OCI-LY3 (cell line): ENCODE results near the gene PTX4.

Source experiments
- H2AFZ ChIP-seq: fragments of 200-600, 300-600 bp; shearing (Covaris generic); 2 replicates; pipeline ENCODE4 v1.6.0; 2014; ENCODE audit warnings: antibody characterized with exemption, low read depth, low read length
- H3K27ac ChIP-seq: fragments of 200-600, 300-600 bp; sonication (generic); 2 replicates; pipeline ENCODE4 v1.5.1; 2014; ENCODE audit warnings: mild to moderate bottlenecking, low read length, moderate library complexity, mixed read lengths
- H3K27me3 ChIP-seq: fragments of 200-600, 300-600 bp; sonication (generic); 2 replicates; pipeline ENCODE4 v1.6.1; 2014; ENCODE audit warnings: low read depth, low read length, mixed read lengths
- H3K36me3 ChIP-seq: fragments of 200-600, 300-600 bp; sonication (generic); replicated peaks from 2 replicates; pipeline ENCODE3; 2014; ENCODE audit warnings: low read depth, low read length, mixed read lengths
- H3K4me1 ChIP-seq: fragments of 300-600, 200-600 bp; sonication (generic); 2 replicates; pipeline ENCODE4 v1.6.1; 2014; ENCODE audit warnings: low read length, mixed read lengths
- H3K4me2 ChIP-seq: fragments of 200-600, 300-600 bp; sonication (generic); 2 replicates; pipeline ENCODE4 v1.6.1; 2014; ENCODE audit warnings: low read length, mixed read lengths
- H3K4me3 ChIP-seq: fragments of 300-600, 200-600 bp; sonication (generic); 2 replicates; pipeline ENCODE4 v1.5.1; 2014; ENCODE audit warnings: antibody characterized with exemption, mild to moderate bottlenecking, low read length, moderate library complexity
- H3K79me2 ChIP-seq: fragments of 300-600, 200-600 bp; shearing (Covaris generic); 2 replicates; pipeline ENCODE4 v1.6.1; 2014; ENCODE audit warnings: mild to moderate bottlenecking, low read length, mixed read lengths
- H3K9ac ChIP-seq: fragments of 300-600, 200-600 bp; shearing (Covaris generic); 2 replicates; pipeline ENCODE4 v1.6.0; 2014; ENCODE audit warnings: mild to moderate bottlenecking, low read length, moderate library complexity
- H3K9me3 ChIP-seq: fragments of 200-600, 300-600 bp; shearing (Covaris generic); 2 replicates; pipeline ENCODE4 v1.6.1; 2014; ENCODE audit warnings: low read length, mixed read lengths; ENCODE audit not compliant: insufficient read depth
- H4K20me1 ChIP-seq: fragments of 200-600, 300-600 bp; sonication (generic); 2 replicates; pipeline ENCODE4 v1.6.1; 2016; ENCODE audit warnings: low read length, mixed read lengths; ENCODE audit not compliant: insufficient read depth
- CTCF ChIP-seq: fragments of 200-600, 300-600 bp; sonication (generic); IDR thresholded peaks from 2 replicates; pipeline ENCODE4 v1.5.1; 2014; ENCODE audit warnings: antibody characterized with exemption, low read length, low read depth
- EZH2phosphoT487 ChIP-seq: fragments of 200-600 bp; shearing (Covaris generic); IDR thresholded peaks from 2 replicates; pipeline ENCODE4 v1.6.1; 2018; ENCODE audit warnings: antibody characterized with exemption, mixed run types, low read depth

Gene PTX4

GRCh38 chr16:1437606-1438005 is 51.1 kb downstream of the PTX4 start:
- Histone ChIP-seq H3K79me2 (no peaks in the 10 kb centered on the region), H3K27ac (no peak overlapping the region), H3K4me3 (no peak overlapping the region), H4K20me1 (no peaks in the 10 kb centered on the region), H3K4me1 (no peaks in the 10 kb centered on the region), H3K27me3 (no peaks in the 10 kb centered on the region), H3K9me3 (no peaks in the 10 kb centered on the region), H3K4me2 (no peak overlapping the region), H3K9ac (no peak overlapping the region), H2AFZ (no peak overlapping the region), H3K36me3 (no peaks in the 10 kb centered on the region)
- TF ChIP-seq CTCF: no peak
- TF ChIP-seq EZH2phosphoT487: no peak

GRCh38 chr16:1436731-1437355 is 51.9 kb downstream of the PTX4 start:
- H3K27me3 ChIP-seq: no peaks in the 10 kb centered on the region
- H2AFZ ChIP-seq: no peak overlapping the region
- no peaks in the 10 kb centered on the region for H4K20me1 ChIP-seq
- H3K4me1 ChIP-seq: no peaks in the 10 kb centered on the region
- H3K4me3 ChIP-seq: no peak overlapping the region
- H3K9me3 ChIP-seq: no peaks in the 10 kb centered on the region
- H3K79me2 ChIP-seq: no peaks in the 10 kb centered on the region
- H3K27ac ChIP-seq: no peak overlapping the region
- H3K4me2 ChIP-seq: no peak overlapping the region
- H3K9ac ChIP-seq: no peak overlapping the region
- no peak for TF ChIP-seq EZH2phosphoT487
- TF ChIP-seq CTCF: no peak
- H3K36me3 ChIP-seq: no peaks in the 10 kb centered on the region

GRCh38 chr16:1435921-1436697 is 52.6 kb downstream of the PTX4 start:
- Histone ChIP-seq H3K36me3 (no peaks in the 10 kb centered on the region), H3K9ac (no peak overlapping the region), H3K4me1 (no peaks in the 10 kb centered on the region), H4K20me1 (no peaks in the 10 kb centered on the region), H3K79me2 (no peaks in the 10 kb centered on the region), H3K4me2 (no peak overlapping the region), H3K9me3 (no peaks in the 10 kb centered on the region), H2AFZ (no peak overlapping the region), H3K27ac (no peak overlapping the region), H3K4me3 (no peak overlapping the region), H3K27me3 (no peaks in the 10 kb centered on the region)
- TF ChIP-seq EZH2phosphoT487: no peak
- no peak for TF ChIP-seq CTCF
